Cardiac fibroblast (primary cell): ENCODE results near the gene PMEPA1.
A peak's percentile ranks its signal among the peaks of the same experiment; 100 is the strongest.

Experiments used
- DNase-seq, 2 donors: peaks; one replicate each; pipeline versions ENCODE4 v3.0.0 to v3.0.0-alpha.2; 2010; ENCODE audit warnings: low read depth in 2 of 2
- H3K4me3 ChIP-seq, 2 donors: replicated peaks in 1 of 2; 1 replicate in 1 of 2; 2 replicates in 1 of 2; pipeline ENCODE4 v1.5.1; 2011; ENCODE audit warnings: low read depth in 2 of 2, low read length in 2 of 2, mild to moderate bottlenecking in 2 of 2, moderate library complexity in 1 of 2
- TF ChIP-seq, protein P1 (sequence below): IDR thresholded peaks from one replicate; pipeline ENCODE4 v1.5.1; 2011; ENCODE audit warnings: low read depth, mild to moderate bottlenecking, low read length, inconsistent platforms

The PMEPA1 gene

DNA sequence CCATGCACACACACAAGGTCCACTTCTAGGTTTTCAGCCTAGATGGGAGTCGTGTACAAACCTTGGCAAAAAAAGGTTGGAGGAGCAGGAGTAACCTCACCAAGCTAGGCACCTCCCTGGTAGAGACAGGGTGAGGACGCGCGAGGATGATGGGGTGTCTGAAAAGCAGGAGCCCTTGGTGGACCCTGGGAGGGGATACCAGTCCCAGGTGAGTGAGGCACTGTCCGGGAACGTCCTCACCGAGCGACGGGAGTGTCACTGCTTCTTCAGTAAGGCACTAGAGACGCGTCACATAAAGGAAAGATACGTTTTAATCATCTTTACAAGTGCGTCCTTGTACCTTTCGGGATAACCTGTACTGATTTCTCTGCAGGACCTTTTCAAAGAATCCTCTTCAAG is 60.2 kb downstream of the PMEPA1 start:
- no peak overlapping the region for H3K4me3 ChIP-seq
- DNase-seq = no peak
- TF ChIP-seq, protein P1, sequence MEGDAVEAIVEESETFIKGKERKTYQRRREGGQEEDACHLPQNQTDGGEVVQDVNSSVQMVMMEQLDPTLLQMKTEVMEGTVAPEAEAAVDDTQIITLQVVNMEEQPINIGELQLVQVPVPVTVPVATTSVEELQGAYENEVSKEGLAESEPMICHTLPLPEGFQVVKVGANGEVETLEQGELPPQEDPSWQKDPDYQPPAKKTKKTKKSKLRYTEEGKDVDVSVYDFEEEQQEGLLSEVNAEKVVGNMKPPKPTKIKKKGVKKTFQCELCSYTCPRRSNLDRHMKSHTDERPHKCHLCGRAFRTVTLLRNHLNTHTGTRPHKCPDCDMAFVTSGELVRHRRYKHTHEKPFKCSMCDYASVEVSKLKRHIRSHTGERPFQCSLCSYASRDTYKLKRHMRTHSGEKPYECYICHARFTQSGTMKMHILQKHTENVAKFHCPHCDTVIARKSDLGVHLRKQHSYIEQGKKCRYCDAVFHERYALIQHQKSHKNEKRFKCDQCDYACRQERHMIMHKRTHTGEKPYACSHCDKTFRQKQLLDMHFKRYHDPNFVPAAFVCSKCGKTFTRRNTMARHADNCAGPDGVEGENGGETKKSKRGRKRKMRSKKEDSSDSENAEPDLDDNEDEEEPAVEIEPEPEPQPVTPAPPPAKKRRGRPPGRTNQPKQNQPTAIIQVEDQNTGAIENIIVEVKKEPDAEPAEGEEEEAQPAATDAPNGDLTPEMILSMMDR = no peak

- TF ChIP-seq, protein P1 = no peak
- no peak overlapping the region for H3K4me3 ChIP-seq
- DNase-seq = no peak
Observed at GRCh38 chr20:57648878-57649616, 60.8 kb downstream of the PMEPA1 start.

DNA sequence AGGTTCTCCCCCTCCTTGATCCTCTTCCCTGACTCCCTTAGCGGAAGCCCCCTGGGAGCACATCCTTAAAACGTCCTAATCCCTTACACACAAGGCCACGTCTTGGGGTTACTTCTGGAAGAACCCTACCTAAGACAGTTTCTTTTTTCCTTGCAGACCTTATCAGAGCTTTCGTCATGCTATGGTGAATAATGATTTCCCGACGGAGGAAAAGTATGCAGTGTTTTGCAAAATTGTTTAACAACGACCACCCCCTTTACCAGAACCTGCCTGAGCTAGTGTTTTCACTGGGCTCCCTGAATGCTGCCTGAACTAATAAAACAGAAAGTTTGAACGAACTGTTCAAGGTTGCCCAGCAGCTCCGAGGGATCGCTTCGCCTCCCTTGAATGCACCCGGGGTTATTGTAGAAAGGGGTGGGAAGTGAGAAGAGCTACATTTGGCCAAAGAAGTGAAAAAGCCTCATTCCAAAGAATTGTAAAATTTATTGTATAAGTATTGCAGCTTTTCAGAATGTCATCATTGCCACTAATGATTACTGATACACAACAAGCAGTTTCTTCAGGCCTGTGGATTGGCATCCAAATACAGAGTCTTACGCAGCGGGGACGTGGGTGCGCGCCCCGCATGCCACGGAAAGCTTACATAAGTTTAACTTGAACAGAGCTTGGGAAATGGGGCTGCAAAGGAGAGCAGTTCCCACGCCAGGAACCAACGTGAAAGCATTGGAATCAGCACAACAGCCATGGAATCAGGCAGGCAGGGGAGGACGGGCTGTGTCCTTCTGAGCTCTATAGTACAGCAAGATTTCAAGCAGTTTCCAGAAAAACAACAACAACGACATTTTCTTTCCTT is 61.7 kb downstream of the PMEPA1 start:
- no peak overlapping the region for H3K4me3 ChIP-seq
- DNase-seq = no peak
- TF ChIP-seq, protein P1 = no peak

DNA sequence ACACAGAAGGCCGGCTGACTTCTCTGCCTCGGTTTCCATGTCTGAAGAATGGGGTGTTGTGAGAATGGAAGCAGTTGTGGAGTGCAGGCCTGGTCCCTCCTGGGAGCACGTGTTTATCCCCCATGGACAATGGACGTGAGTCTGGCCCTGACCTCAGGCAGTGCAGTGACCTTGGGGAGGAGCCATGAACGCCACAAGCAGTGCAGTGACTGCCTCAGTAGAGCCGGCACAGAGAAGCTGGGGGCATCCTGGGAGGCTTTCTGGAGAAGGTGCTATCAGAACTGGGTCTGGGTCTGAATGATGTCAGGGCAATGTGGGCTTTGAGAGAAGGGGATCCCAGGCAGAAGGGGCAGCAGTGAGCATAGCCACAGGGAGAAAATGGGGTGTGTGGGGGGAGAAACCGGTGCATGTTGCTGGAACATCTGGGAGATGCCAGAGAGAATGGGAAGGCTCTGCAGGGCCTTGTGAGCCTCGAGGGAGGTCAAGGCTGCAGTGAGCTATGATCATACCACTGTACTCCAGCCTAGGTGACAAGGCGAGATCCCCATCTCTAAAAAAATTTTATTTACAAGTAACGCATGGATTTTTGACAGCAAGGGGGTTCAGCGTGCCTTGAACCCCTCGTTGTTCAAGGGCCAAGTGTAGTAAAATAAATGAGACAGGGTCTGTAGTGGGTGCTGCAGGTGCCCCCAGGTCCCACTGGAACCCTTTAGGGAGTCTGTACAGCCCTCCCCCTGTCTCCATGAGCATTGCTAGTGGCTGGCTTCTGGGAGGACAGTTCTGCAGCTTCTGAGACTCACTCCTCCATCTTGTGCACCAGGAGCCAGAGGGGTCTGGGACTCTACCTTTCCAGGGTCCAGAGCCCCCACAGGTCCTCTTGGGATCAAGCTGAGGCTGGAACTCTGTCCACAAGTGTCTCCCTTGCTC is 62.5 kb downstream of the PMEPA1 start:
- DNase-seq = no peak
- H3K4me3 ChIP-seq = no peak overlapping the region
- TF ChIP-seq, protein P1 = no peak

DNA sequence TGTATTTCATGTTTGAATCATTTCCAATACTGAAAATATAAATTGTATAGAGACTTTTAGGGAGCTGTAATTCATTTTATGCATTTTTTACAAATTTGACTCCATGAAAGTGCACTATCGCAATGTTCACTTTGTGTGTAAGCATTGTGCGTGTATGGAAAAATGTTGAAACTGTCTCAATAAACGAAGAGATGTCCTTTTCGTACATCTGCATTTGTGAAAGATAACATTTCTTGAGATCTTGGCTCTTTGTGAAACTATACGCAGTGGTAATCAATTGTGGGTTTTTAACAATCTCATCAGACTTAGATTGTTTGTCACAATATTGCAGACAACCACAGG is 70.9 kb downstream of the PMEPA1 start:
- DNase-seq = no peak
- H3K4me3 ChIP-seq = no peak overlapping the region
- TF ChIP-seq, protein P1 = no peak

GRCh38 chr20:57638173-57638894 is 71.5 kb downstream of the PMEPA1 start:
- TF ChIP-seq, protein P1 = no peak
- DNase-seq = peak in 1 of 2 donors; percentile 34
- no peak overlapping the region for H3K4me3 ChIP-seq
